T-cell (primary cell): ENCODE data around the gene SCIN. TPM values are rescaled to one million over a fixed set of nuclear protein-coding genes. Genes with fewer than 3 reads are reported as not detected.

Experiments
- ATAC-seq, 4 experiments: fragments of 200-7000 bp in 3 of 4; fragments of 150-1000 bp in 1 of 4; cut with Tn5 transposase; replicated peaks in 1 of 4; 1 replicate in 3 of 4; 2 replicates in 1 of 4; pipeline ENCODE4 v1.10.0; 2021; ENCODE audit warnings: moderate library complexity in 3 of 4, mild to moderate bottlenecking in 2 of 4, moderate number of reproducible peaks in 1 of 4
- CTCF ChIA-PET, 2 donors: fragments of 300-600 bp; sonication (Branson Sonifier 250); formaldehyde crosslinking; loops; one replicate each; lab custom pipeline; 2022; ENCODE audit warnings: antibody characterized with exemption in 2 of 2; lab: Charles Lee
- POLR2A ChIA-PET, 2 donors: fragments of 300-600 bp; sonication (Branson Sonifier 250); formaldehyde crosslinking; loops; one replicate each; lab custom pipeline; 2022; ENCODE audit warnings: antibody characterized with exemption in 2 of 2; lab: Charles Lee
- DNase-seq, 35 experiments: peaks; one replicate each; pipeline versions ENCODE4 v3.0.0 to v3.0.0-alpha.2; 2013 to 2023
- H3K27ac ChIP-seq: one replicate; pipeline ENCODE4 v1.5.1; 2013; ENCODE audit warnings: low read length
- H3K27me3 ChIP-seq, 2 experiments: replicated peaks in 1 of 2; 1 replicate in 1 of 2; 2 replicates in 1 of 2; pipeline versions ENCODE4 v1.6.1 to v1.7.0; 2013; ENCODE audit warnings: low read length in 1 of 2, mixed read lengths in 1 of 2; ENCODE audit not compliant: control insufficient read depth in 2 of 2, insufficient read depth in 2 of 2; ENCODE audit errors: extremely low read depth in 1 of 2
- H3K36me3 ChIP-seq, 2 donors: 1 replicate in 1 of 2; 2 replicates in 1 of 2; pipeline versions ENCODE4 v1.6.1 to v1.7.0; 2013; ENCODE audit warnings: low read length in 1 of 2; ENCODE audit not compliant: control insufficient read depth in 2 of 2, insufficient read depth in 1 of 2; ENCODE audit errors: extremely low read depth in 1 of 2
- H3K4me1 ChIP-seq, 2 experiments: 1 replicate in 1 of 2; 2 replicates in 1 of 2; pipeline versions ENCODE4 v1.6.1 to v1.7.0; 2013; ENCODE audit warnings: low read length in 2 of 2, mixed read lengths in 1 of 2; ENCODE audit not compliant: insufficient read depth in 2 of 2, control insufficient read depth in 1 of 2; ENCODE audit errors: extremely low read depth in 1 of 2
- H3K4me3 ChIP-seq, 2 donors: 1 replicate in 1 of 2; 2 replicates in 1 of 2; pipeline versions ENCODE4 v1.5.1 to v1.7.0; 2013; ENCODE audit warnings: mild to moderate bottlenecking in 2 of 2, low read length in 1 of 2, moderate library complexity in 1 of 2; ENCODE audit not compliant: control insufficient read depth in 1 of 2; ENCODE audit errors: extremely low read depth in 1 of 2
- H3K9me3 ChIP-seq: 2 replicates; pipeline ENCODE4 v1.7.0; 2013
- H3K27ac Mint-ChIP-seq, 2 donors: one replicate each; pipeline ENCODE4 v1.8.0; 2020 to 2021; ENCODE audit warnings: mild to moderate bottlenecking in 2 of 2, mixed read lengths in 2 of 2
- H3K27me3 Mint-ChIP-seq, 2 donors: one replicate each; pipeline ENCODE4 v1.8.0; 2021 to 2022; ENCODE audit warnings: mixed read lengths in 2 of 2
- H3K36me3 Mint-ChIP-seq: one replicate; pipeline ENCODE4 v1.8.0; 2021; ENCODE audit warnings: mixed read lengths
- H3K4me1 Mint-ChIP-seq, 3 donors: one replicate each; pipeline ENCODE4 v1.8.0; 2020 to 2022; ENCODE audit warnings: mixed read lengths in 3 of 3, mild to moderate bottlenecking in 1 of 3
- H3K4me3 Mint-ChIP-seq, 3 donors: one replicate each; pipeline ENCODE4 v1.8.0; 2020 to 2022; ENCODE audit warnings: mild to moderate bottlenecking in 3 of 3, mixed read lengths in 3 of 3, moderate library complexity in 3 of 3
- H3K9me3 Mint-ChIP-seq, 3 donors: one replicate each; pipeline ENCODE4 v1.8.0; 2020 to 2022; ENCODE audit warnings: mixed read lengths in 3 of 3
- WGBS: methylation state at CpG from one replicate; pipeline ENCODE4 v1.1.5; 2013; ENCODE audit warnings: missing lambda C conversion rate; ENCODE audit not compliant: insufficient coverage; 5-methylcytosine and 5-hydroxymethylcytosine counted together
- total RNA-seq, 35 experiments: library from RNA in 6 of 35; stranded (reverse) in 6 of 35; fragments of 120-200 nt in 1 of 35; gene quantifications; one replicate each; pipeline versions ENCODE4 v1.2.1 to v1.2.4 and lab custom pipeline; 2013 to 2026

Gene SCIN
- total RNA-seq, 5 donors from 2014 or later (not counting 1 experiment from before 2014, with no cell fraction given), result 0.05 to 0.57 (median 0.14) TPM; not detected in 1

DNA sequence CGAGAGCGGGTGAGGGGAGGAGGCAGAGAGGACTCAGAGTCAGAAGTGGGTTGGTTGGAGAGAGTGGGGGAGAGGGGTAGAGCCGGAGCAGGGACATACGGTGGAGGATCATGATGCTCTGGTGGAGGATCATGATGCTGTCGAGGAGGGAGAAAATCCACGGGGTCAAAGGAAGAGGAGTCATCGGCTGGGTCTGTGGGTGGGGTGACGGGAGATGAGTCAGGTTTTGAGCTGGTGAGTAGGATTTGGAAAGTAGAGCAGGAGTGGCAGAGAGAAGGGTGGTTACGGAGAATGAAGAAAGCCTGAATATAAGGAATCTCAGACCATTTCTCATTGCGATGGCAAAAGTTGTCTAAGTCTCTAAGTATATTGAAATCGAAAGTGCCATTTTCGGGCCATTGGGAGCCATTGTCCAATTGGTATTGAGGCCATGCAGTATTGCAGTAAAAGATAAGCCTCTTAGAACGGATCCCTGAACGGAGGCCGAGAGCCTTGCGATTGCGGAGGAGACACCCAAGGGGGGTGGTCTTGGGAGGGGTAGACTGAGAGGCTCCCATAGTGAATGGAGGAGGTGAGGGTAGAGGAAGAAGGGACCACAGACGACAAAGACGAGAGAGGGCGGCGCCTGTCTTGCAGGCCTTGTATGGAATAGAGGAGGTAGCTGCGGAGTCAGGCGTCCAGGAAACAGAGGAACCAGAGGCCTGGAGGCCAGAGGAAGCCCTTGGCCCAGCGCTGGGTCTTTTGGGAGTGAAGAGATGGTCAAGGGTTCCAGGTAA lies 23.8 kb downstream of the SCIN start:
- ChIA-PET POLR2A (no interaction called here), CTCF (no interaction called here)
- no peaks in the 10 kb centered on the region for H3K4me1 Mint-ChIP-seq
- H3K4me3 Mint-ChIP-seq, result no peak overlapping the region
- H3K36me3 ChIP-seq, result no peaks in the 10 kb centered on the region
- H3K27ac Mint-ChIP-seq, result no peak overlapping the region
- H3K27ac ChIP-seq, result no peak overlapping the region
- 87% methylated on average over 21 of the region's 24 CpGs for WGBS
- no peak overlapping the region for H3K4me3 ChIP-seq
- no peaks in the 10 kb centered on the region for H3K27me3 ChIP-seq
- H3K9me3 Mint-ChIP-seq, result peaks cover 0 to 4% (median 0%) of the 10 kb centered on the region in 3 donors
- no peaks in the 10 kb centered on the region for H3K4me1 ChIP-seq
- peaks cover under 1 to 4% of the 10 kb centered on the region in 2 donors for H3K27me3 Mint-ChIP-seq
- no peaks in the 10 kb centered on the region for H3K36me3 Mint-ChIP-seq
- no peak for DNase-seq
- no peaks in the 10 kb centered on the region for H3K9me3 ChIP-seq
- no peak for ATAC-seq

GRCh38 chr7:12595148-12595547 lies 24.6 kb downstream of the SCIN start:
- no peak overlapping the region for H3K27ac Mint-ChIP-seq
- Histone ChIP-seq H3K9me3 (no peaks in the 10 kb centered on the region), H3K27ac (no peak overlapping the region), H3K27me3 (no peaks in the 10 kb centered on the region), H3K4me3 (no peak overlapping the region), H3K4me1 (no peaks in the 10 kb centered on the region), H3K36me3 (no peaks in the 10 kb centered on the region)
- ChIA-PET POLR2A (no interaction called here), CTCF (no interaction called here)
- WGBS, result 100% methylated on average over 2 of the region's 7 CpGs
- H3K9me3 Mint-ChIP-seq, result peaks cover 0 to 4% (median 0%) of the 10 kb centered on the region in 3 donors
- H3K36me3 Mint-ChIP-seq, result no peaks in the 10 kb centered on the region
- peaks cover 4 to 7% of the 10 kb centered on the region in 2 donors for H3K27me3 Mint-ChIP-seq
- no peaks in the 10 kb centered on the region for H3K4me1 Mint-ChIP-seq
- no peak for DNase-seq
- ATAC-seq, result no peak
- H3K4me3 Mint-ChIP-seq, result no peak overlapping the region

DNA sequence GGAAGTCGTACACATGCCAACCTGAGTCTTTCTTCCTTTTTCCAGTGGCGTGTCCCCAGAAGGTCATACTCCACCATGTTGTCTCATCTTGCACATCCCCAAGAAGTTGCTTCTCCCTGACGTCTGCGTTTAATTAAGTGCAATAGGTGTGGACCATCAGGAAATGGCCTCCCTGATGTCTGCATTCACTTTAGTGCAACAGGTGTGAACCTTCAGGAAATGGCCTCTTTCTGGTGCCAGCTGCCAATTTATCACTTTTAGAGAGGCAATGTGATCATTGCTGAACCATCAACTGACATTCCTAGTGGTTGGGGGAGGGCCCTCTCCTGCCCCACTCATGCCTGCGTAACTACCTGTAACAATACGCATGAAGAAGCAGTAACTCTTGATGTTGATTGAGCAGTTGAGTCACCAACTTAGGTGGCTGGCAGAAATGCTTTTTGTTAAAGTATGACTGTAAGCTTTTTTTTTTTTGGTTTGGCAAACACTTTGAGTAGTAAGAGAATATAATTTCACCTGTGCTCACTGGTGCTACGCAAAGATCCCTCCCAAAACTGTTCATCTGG lies 25.8 kb downstream of the SCIN start:
- CTCF ChIA-PET, result interaction anchor here in 1 of 2 donors (0.6 kb wide), 1 partner anchor 666 kb away, joined by 4 read pairs; no protein-coding TSS in a partner anchor
- no peak overlapping the region for H3K4me3 Mint-ChIP-seq

GRCh38 chr7:12601302-12601869 lies 30.9 kb downstream of the SCIN start:
- CTCF ChIA-PET, result no interaction called here
- H3K27ac ChIP-seq, result no peak overlapping the region
- DNase-seq (no peak), ATAC-seq (no peak)
- Mint-ChIP-seq H3K27me3 (peaks cover 0 to 7% of the 10 kb centered on the region in 2 donors), H3K4me1 (no peaks in the 10 kb centered on the region), H3K4me3 (no peak overlapping the region), H3K27ac (no peak overlapping the region), H3K36me3 (no peaks in the 10 kb centered on the region), H3K9me3 (peaks cover 0 to 16% (median 14%) of the 10 kb centered on the region in 3 donors)
- H3K4me3 ChIP-seq, result no peak overlapping the region
- WGBS, result no CpG with 5 or more reads among the region's 1 CpG
- H3K4me1 ChIP-seq, result no peaks in the 10 kb centered on the region
- no peaks in the 10 kb centered on the region for H3K9me3 ChIP-seq
- POLR2A ChIA-PET, result no interaction called here
- no peaks in the 10 kb centered on the region for H3K36me3 ChIP-seq
- H3K27me3 ChIP-seq, result no peaks in the 10 kb centered on the region

More for the DNA sequence above, 25.8 kb downstream of the SCIN start:
- ATAC-seq, result no peak
- no peaks in the 10 kb centered on the region for H3K4me1 Mint-ChIP-seq
- 40% methylated on average over 2 of the region's 7 CpGs for WGBS
- no peak for DNase-seq
- no peak overlapping the region for H3K27ac ChIP-seq
- no peaks in the 10 kb centered on the region for H3K36me3 ChIP-seq
- H3K27ac Mint-ChIP-seq, result no peak overlapping the region
- peaks cover 4 to 7% of the 10 kb centered on the region in 2 donors for H3K27me3 Mint-ChIP-seq
- no peaks in the 10 kb centered on the region for H3K27me3 ChIP-seq
- no peaks in the 10 kb centered on the region for H3K9me3 ChIP-seq
- no peak overlapping the region for H3K4me3 ChIP-seq
- POLR2A ChIA-PET, result interaction anchor here in 1 of 2 donors (0.7 kb wide), 1 partner anchor 19 kb away, joined by 3 read pairs; no protein-coding TSS in a partner anchor
- H3K4me1 ChIP-seq, result no peaks in the 10 kb centered on the region
- H3K9me3 Mint-ChIP-seq, result peaks cover 0 to 4% (median 4%) of the 10 kb centered on the region in 3 donors
- H3K36me3 Mint-ChIP-seq, result no peaks in the 10 kb centered on the region

GRCh38 chr7:12607134-12607533 lies 36.6 kb downstream of the SCIN start:
- WGBS, result no CpG with 5 or more reads among the region's 1 CpG
- no peak overlapping the region for H3K4me3 Mint-ChIP-seq
- Histone ChIP-seq H3K9me3 (no peaks in the 10 kb centered on the region), H3K4me3 (no peak overlapping the region), H3K4me1 (no peaks in the 10 kb centered on the region), H3K27me3 (peaks cover 0 to 2% of the 10 kb centered on the region in 2 experiments), H3K36me3 (no peaks in the 10 kb centered on the region), H3K27ac (no peak overlapping the region)
- no peaks in the 10 kb centered on the region for H3K4me1 Mint-ChIP-seq
- ChIA-PET CTCF (no interaction called here), POLR2A (no interaction called here)
- H3K27me3 Mint-ChIP-seq, result peaks cover 6 to 7% of the 10 kb centered on the region in 2 donors
- DNase-seq (no peak), ATAC-seq (no peak)
- no peak overlapping the region for H3K27ac Mint-ChIP-seq
- H3K36me3 Mint-ChIP-seq, result no peaks in the 10 kb centered on the region
- peaks cover 0 to 10% (median 5%) of the 10 kb centered on the region in 3 donors for H3K9me3 Mint-ChIP-seq

GRCh38 chr7:12609561-12609960 lies 39.0 kb downstream of the SCIN start:
- H3K36me3 Mint-ChIP-seq, result no peaks in the 10 kb centered on the region
- WGBS, result 83% methylated on average over 1 of the region's 1 CpG

More at GRCh38 chr7:12609561-12609960, 39.0 kb downstream of the SCIN start:
- Histone ChIP-seq H3K9me3 (no peaks in the 10 kb centered on the region), H3K4me3 (no peak overlapping the region), H3K4me1 (no peaks in the 10 kb centered on the region), H3K27me3 (peaks cover 0 to 2% of the 10 kb centered on the region in 2 experiments), H3K27ac (no peak overlapping the region), H3K36me3 (no peaks in the 10 kb centered on the region)
- Mint-ChIP-seq H3K27me3 (peaks cover 7 to 15% of the 10 kb centered on the region in 2 donors), H3K4me3 (no peak overlapping the region), H3K27ac (no peak overlapping the region), H3K4me1 (no peaks in the 10 kb centered on the region), H3K9me3 (no peaks in the 10 kb centered on the region)
- no peak for DNase-seq
- CTCF ChIA-PET, result no interaction called here
- POLR2A ChIA-PET, result no interaction called here
- no peak for ATAC-seq
